Suppressor macrophage treated with lipopolysaccharide for 4 hours (primary cell): ENCODE results near the gene GOLGA6D.
A peak's percentile ranks its signal among the peaks of the same experiment; 100 is the strongest.
"Not testable (repeated sequence)": the region's sequence is repeated elsewhere in the genome, so short reads cannot be mapped to it uniquely, and the experiment has no call there.

Experiments used
- DNase-seq: peaks from one replicate; pipeline ENCODE4 v3.0.0-alpha.2; 2020

The GOLGA6D gene

GRCh38 chr15:75293660-75294059, 11.0 kb downstream of the GOLGA6D start:
- not testable (repeated sequence) for DNase-seq

- DNase-seq = not testable (repeated sequence)
These were observed 16.1 kb downstream of the GOLGA6D start for GRCh38 chr15:75298541-75299310.

GRCh38 chr15:75299311-75299688, 16.7 kb downstream of the GOLGA6D start:
- DNase-seq = not testable (repeated sequence)

GRCh38 chr15:75300026-75300425, 17.4 kb downstream of the GOLGA6D start:
- DNase-seq = not testable (repeated sequence)

- DNase-seq = no peak
These were observed 19.7 kb downstream of the GOLGA6D start for GRCh38 chr15:75302318-75302717.

- not testable (repeated sequence) for DNase-seq
These were observed 20.1 kb downstream of the GOLGA6D start for GRCh38 chr15:75302753-75303152.

- no peak for DNase-seq
These were observed 23.6 kb downstream of the GOLGA6D start for GRCh38 chr15:75306188-75306587.

- DNase-seq = peak; percentile 2
These were observed 25.2 kb downstream of the GOLGA6D start for GRCh38 chr15:75307778-75308390.

- DNase-seq = no peak
These were observed 27.1 kb downstream of the GOLGA6D start for GRCh38 chr15:75309711-75310110.

- DNase-seq = not testable (repeated sequence)
These were observed 29.9 kb downstream of the GOLGA6D start for GRCh38 chr15:75312548-75312947.

- no peak for DNase-seq
These were observed 30.6 kb downstream of the GOLGA6D start for GRCh38 chr15:75313116-75313845.

- DNase-seq = no peak
These were observed 32.1 kb downstream of the GOLGA6D start for GRCh38 chr15:75314552-75315290.

GRCh38 chr15:75319231-75319897, 36.7 kb downstream of the GOLGA6D start:
- DNase-seq = not testable (repeated sequence)

- no peak for DNase-seq
These were observed 39.1 kb downstream of the GOLGA6D start for GRCh38 chr15:75321711-75322110.

- DNase-seq = no peak
These were observed 43.3 kb downstream of the GOLGA6D start for GRCh38 chr15:75325922-75326321.

- DNase-seq = no peak
These were observed 44.4 kb downstream of the GOLGA6D start for GRCh38 chr15:75327005-75327404.

GRCh38 chr15:75327491-75327890, 44.9 kb downstream of the GOLGA6D start:
- DNase-seq = no peak

- no peak for DNase-seq
These were observed 46.1 kb downstream of the GOLGA6D start for GRCh38 chr15:75328493-75329314.

- no peak for DNase-seq
These were observed 46.9 kb downstream of the GOLGA6D start for GRCh38 chr15:75329571-75329970.

- DNase-seq = not testable (repeated sequence)
These were observed 49.5 kb downstream of the GOLGA6D start for GRCh38 chr15:75332093-75332492.

GRCh38 chr15:75333654-75334419, 51.2 kb downstream of the GOLGA6D start:
- DNase-seq = not testable (repeated sequence)
